ENCODE measurements around the gene MTRF1L. TPM values are rescaled to one million over a fixed set of nuclear protein-coding genes. Genes with fewer than 3 reads are reported as not detected.

Gene MTRF1L
- polyA plus RNA-seq, 1 experiment: 8.1 TPM

DNA sequence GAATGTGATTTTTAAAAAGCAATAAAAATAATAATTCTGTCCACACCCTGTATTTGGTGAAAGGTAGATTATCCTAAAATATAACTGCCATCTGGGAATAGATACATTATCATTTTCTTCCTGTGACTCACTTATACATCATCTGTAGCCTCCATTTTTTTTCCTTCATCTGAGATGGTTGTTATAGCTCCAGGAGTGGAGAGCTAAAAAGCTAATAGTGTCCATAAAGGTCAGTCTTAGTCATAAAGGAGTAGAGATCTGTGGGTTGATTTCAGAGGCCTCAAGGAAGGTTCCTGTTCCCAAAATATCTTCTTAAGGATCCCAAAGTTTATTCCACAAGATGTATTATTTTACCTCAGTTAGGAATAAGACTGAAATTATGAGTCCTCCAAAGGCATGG is 60.8 kb downstream of the MTRF1L start:
- no peaks in the 10 kb centered on the region for H3K36me3 ChIP-seq (ENCODE audit: control insufficient read depth, insufficient read depth, low read length)
- ChIA-PET POLR2A (no interaction called here), CTCF (interaction anchor here (0.8 to 2.1 kb wide), 2 partner anchors 12 to 79 kb away, joined by 3 to 8 read pairs; no protein-coding TSS in a partner anchor)
- DNase-seq (ENCODE audit: low read depth): no peak
- TF ChIP-seq, protein P1, sequence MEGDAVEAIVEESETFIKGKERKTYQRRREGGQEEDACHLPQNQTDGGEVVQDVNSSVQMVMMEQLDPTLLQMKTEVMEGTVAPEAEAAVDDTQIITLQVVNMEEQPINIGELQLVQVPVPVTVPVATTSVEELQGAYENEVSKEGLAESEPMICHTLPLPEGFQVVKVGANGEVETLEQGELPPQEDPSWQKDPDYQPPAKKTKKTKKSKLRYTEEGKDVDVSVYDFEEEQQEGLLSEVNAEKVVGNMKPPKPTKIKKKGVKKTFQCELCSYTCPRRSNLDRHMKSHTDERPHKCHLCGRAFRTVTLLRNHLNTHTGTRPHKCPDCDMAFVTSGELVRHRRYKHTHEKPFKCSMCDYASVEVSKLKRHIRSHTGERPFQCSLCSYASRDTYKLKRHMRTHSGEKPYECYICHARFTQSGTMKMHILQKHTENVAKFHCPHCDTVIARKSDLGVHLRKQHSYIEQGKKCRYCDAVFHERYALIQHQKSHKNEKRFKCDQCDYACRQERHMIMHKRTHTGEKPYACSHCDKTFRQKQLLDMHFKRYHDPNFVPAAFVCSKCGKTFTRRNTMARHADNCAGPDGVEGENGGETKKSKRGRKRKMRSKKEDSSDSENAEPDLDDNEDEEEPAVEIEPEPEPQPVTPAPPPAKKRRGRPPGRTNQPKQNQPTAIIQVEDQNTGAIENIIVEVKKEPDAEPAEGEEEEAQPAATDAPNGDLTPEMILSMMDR (IDR thresholded peaks at IDR 0.05; ENCODE audit: insufficient read depth, low read depth, low read length): no peak
- no peaks in the 10 kb centered on the region; the same call in 1 of the 2 replicates for H3K27me3 ChIP-seq (ENCODE audit: control insufficient read depth, insufficient read depth, low read length)
- H3K4me3 ChIP-seq (ENCODE audit: low read depth, low read length): no peak overlapping the region

Small RNAs within 50 kb of the gene (small RNA-seq; reads per million reads assigned to genes)
- not detected for gene AL080276.1 (ENCODE audit: insufficient read length, low read depth, low replicate concordance)

Other genes with a start within 250 kb of the MTRF1L start
- 4.8 and 9.7 TPM in 2 replicates for gene FBXO5, start 19.7 kb downstream of the MTRF1L start, polyA plus RNA-seq (2011; rRNA removed)
- 0.09 and 0.12 TPM in 2 replicates for gene RGS17, start 128.6 kb upstream of the MTRF1L start, polyA plus RNA-seq (2011; rRNA removed)